GM23248 (cell line): ENCODE measurements around the gene NACC2.

ENCODE experiments used
- EZH2 ChIP-seq: fragments of 200-600 bp; sonication (generic); IDR thresholded peaks from 2 replicates; pipeline ENCODE4 v1.6.1; 2018; ENCODE audit warnings: antibody characterized with exemption, mild to moderate bottlenecking; ENCODE audit not compliant: insufficient read depth, poor library complexity, severe bottlenecking
- EZH2phosphoT487 ChIP-seq: fragments of 200-600 bp; sonication (generic); IDR thresholded peaks from 2 replicates; pipeline ENCODE4 v1.6.1; 2018; ENCODE audit warnings: antibody characterized with exemption, moderate library complexity, mild to moderate bottlenecking, low read depth; ENCODE audit not compliant: insufficient read depth

- TF ChIP-seq EZH2phosphoT487, result no peak
- TF ChIP-seq EZH2, result no peak
These were observed 119.3 kb downstream of the NACC2 start for GRCh38 chr9:135975834-135976233.
